NOMO-1 treated with dmso at 0.1 percent for 144 hours (cell line): Measurements from ENCODE around the gene DNPH1.
A peak's percentile ranks its signal among the peaks of the same experiment; 100 is the strongest.

ENCODE experiments used
- DNase-seq: peaks from one replicate; lab custom pipeline; 2025; ENCODE audit not compliant: unreplicated experiment; lab: John Stamatoyannopoulos, UW

Gene DNPH1

GRCh38 chr6:43185391-43185985 lies 43.8 kb downstream of the DNPH1 start:
- DNase-seq = no peak

- no peak for DNase-seq
These were observed 44.9 kb downstream of the DNPH1 start for GRCh38 chr6:43184268-43184985.

GRCh38 chr6:43183441-43183840 lies 45.8 kb downstream of the DNPH1 start:
- no peak for DNase-seq

GRCh38 chr6:43181942-43182860 lies 47.1 kb downstream of the DNPH1 start, which contains the start of gene CUL9:
Gene CUL9, plus strand, starts transcription at chr6:43182196. Its CDS starts 2,115 bp downstream, at chr6:43184311.
- DNase-seq = peak; percentile 61

GRCh38 chr6:43181621-43181941 lies 47.7 kb downstream of the DNPH1 start:
- no peak for DNase-seq

- no peak for DNase-seq
These were observed 48.3 kb downstream of the DNPH1 start for GRCh38 chr6:43180985-43181384.

- no peak for DNase-seq
These were observed 49.2 kb downstream of the DNPH1 start for GRCh38 chr6:43180058-43180457.

GRCh38 chr6:43178951-43179830 lies 50.1 kb downstream of the DNPH1 start:
- no peak for DNase-seq

- no peak for DNase-seq
These were observed 51.1 kb downstream of the DNPH1 start for GRCh38 chr6:43178150-43178549.

- DNase-seq = no peak
These were observed 52.9 kb downstream of the DNPH1 start for GRCh38 chr6:43176423-43176786.

GRCh38 chr6:43175676-43176422 lies 53.4 kb downstream of the DNPH1 start:
- DNase-seq = no peak
